Fibroblast of lung (primary cell): ENCODE measurements around the gene HHAT.

Experiments used
- CTCF ChIP-seq, 2 donors: IDR thresholded peaks in 1 of 2; conservative IDR thresholded peaks in 1 of 2; 1 replicate in 1 of 2; 2 replicates in 1 of 2; pipeline ENCODE4 v1.5.1; 2011 to 2012; ENCODE audit warnings: low read length in 2 of 2, control low read depth in 1 of 2, inconsistent platforms in 1 of 2, low read depth in 1 of 2, mild to moderate bottlenecking in 1 of 2
- EZH2 ChIP-seq: IDR thresholded peaks from 2 replicates; pipeline ENCODE4 v1.5.1; 2012; ENCODE audit warnings: low read length, control low read depth, mild to moderate bottlenecking; ENCODE audit errors: missing control alignments

GRCh38 chr1:210709701-210710100 lies 381.0 kb downstream of the HHAT start:
- TF ChIP-seq CTCF (conservative IDR thresholded peaks at IDR 0.05 in 1 of 2, IDR thresholded peaks at IDR 0.05 in 1 of 2; ENCODE audit: low read depth in 1 of 2, low read length in 2 of 2) (no peak), EZH2 (no peak)
